Sciatic nerve (tissue), 2 donors: Measurements from ENCODE around the gene BIRC5. TPM values are rescaled to one million over a fixed set of nuclear protein-coding genes. Genes with fewer than 3 reads are reported as not detected.

Experiments used
- ATAC-seq: fragments of 200-7000 bp; cut with Tn5 transposase; one replicate; pipeline ENCODE4 v1.9.1; 2020; ENCODE audit warnings: mild to moderate bottlenecking, moderate library complexity
- DNase-seq: peaks from one replicate; pipeline ENCODE4 v3.0.0-alpha.2; 2020; ENCODE audit warnings: low spot score
- intact Hi-C: fragments of 100-400 bp; cut with DNase I; formaldehyde crosslinking; loops from one replicate; pipeline ENCODE4 v1.14.2; 2022
- total RNA-seq: library from RNA; stranded (reverse); fragmentation: NEBNext Ultra II Directional; extraction: Animal tissue kit (Norgen Biotek cat#: 25700); gene quantifications from one replicate; pipeline ENCODE4 v1.2.1, GENCODE V29; 2021
- donor health status: DM: no; HTN: no; CAD: no.
- donor health status: DM: no; HTN: no; CAD: no.

Gene BIRC5
- total RNA-seq, 1 donor from 2014 or later = 1.4 TPM

- DNase-seq (no peak), ATAC-seq (no peak)
- intact Hi-C loops = no loop called here
These were observed 52.7 kb downstream of the BIRC5 start for GRCh38 chr17:78266771-78267170.

- no peak for ATAC-seq
- intact Hi-C loops = no loop called here
- DNase-seq = no peak
These were observed 53.4 kb downstream of the BIRC5 start for GRCh38 chr17:78267253-78268073.

- intact Hi-C loops = no loop called here
- DNase-seq (no peak), ATAC-seq (no peak)
These were observed 54.3 kb downstream of the BIRC5 start for GRCh38 chr17:78268191-78268874.

- peak; percentile 58 for DNase-seq
These were observed 55.2 kb downstream of the BIRC5 start for GRCh38 chr17:78268951-78269905.

GRCh38 chr17:78269955-78270381 is 55.9 kb downstream of the BIRC5 start:
- ATAC-seq (no peak), DNase-seq (no peak)
- intact Hi-C loops = no loop called here

More at GRCh38 chr17:78268951-78269905, 55.2 kb downstream of the BIRC5 start:
- intact Hi-C loops = no loop called here
- ATAC-seq = no peak

GRCh38 chr17:78271419-78272170 is 57.5 kb downstream of the BIRC5 start:
- ATAC-seq (no peak), DNase-seq (no peak)
- intact Hi-C loops = no loop called here

GRCh38 chr17:78272181-78272913 is 58.3 kb downstream of the BIRC5 start:
- ATAC-seq = peak; percentile 58
- intact Hi-C loops = no loop called here
- DNase-seq = no peak

- intact Hi-C loops = no loop called here
- DNase-seq = no peak
- ATAC-seq = no peak
These were observed 58.8 kb downstream of the BIRC5 start for GRCh38 chr17:78272914-78273258.

GRCh38 chr17:78273813-78274212 is 59.8 kb downstream of the BIRC5 start:
- ATAC-seq (no peak), DNase-seq (no peak)
- intact Hi-C loops = no loop called here

Other genes with a start within 250 kb of the BIRC5 start
- 95.0 TPM for gene TMC6, start 85.5 kb upstream of the BIRC5 start, total RNA-seq
- 12.5 TPM for gene TMC8, start 83.5 kb upstream of the BIRC5 start, total RNA-seq
- 0.71 TPM for gene C17orf99, start 67.9 kb upstream of the BIRC5 start, total RNA-seq
- 73.6 TPM for gene SYNGR2, start 45.7 kb upstream of the BIRC5 start, total RNA-seq
- 1.8 TPM for gene TK1, start 27.2 kb upstream of the BIRC5 start, total RNA-seq
- 33.6 TPM for gene AFMID, start 26.9 kb upstream of the BIRC5 start, total RNA-seq
- gene TMEM235, start 17.4 kb downstream of the BIRC5 start, total RNA-seq = not detected
- gene SOCS3, start 145.8 kb downstream of the BIRC5 start, total RNA-seq = 144 TPM
- gene PGS1, start 164.4 kb downstream of the BIRC5 start, total RNA-seq = 59.2 TPM